HL-60 (cell line): Measurements from ENCODE around the gene EMILIN1.

Experiments used
- DNase-seq, 2 experiments: peaks; one replicate each; pipeline ENCODE4 v3.0.0-alpha.2; 2010 to 2020; ENCODE audit warnings: low read depth in 1 of 2, low spot score in 1 of 2
- H3K27ac ChIP-seq: fragments of 250-450 bp; sonication (Bioruptor Pico); replicated peaks from 2 replicates; pipeline ENCODE4 v1.5.1; 2020; ENCODE audit warnings: mild to moderate bottlenecking, moderate library complexity
- H3K27me3 ChIP-seq: fragments of 250-450 bp; sonication (Bioruptor Pico); 2 replicates; pipeline ENCODE4 v1.5.1; 2021; ENCODE audit warnings: mild to moderate bottlenecking, moderate library complexity; ENCODE audit not compliant: insufficient read depth, poor library complexity, severe bottlenecking
- H3K4me3 ChIP-seq: replicated peaks from 2 replicates; pipeline ENCODE4 v1.5.1; 2011; ENCODE audit warnings: mild to moderate bottlenecking, control low read depth, low read length; ENCODE audit not compliant: insufficient read depth
- GABPA ChIP-seq: IDR thresholded peaks from 2 replicates; pipeline ENCODE4 v1.6.1; 2012; ENCODE audit warnings: low read depth
- POLR2AphosphoS5 ChIP-seq: IDR thresholded peaks from 2 replicates; pipeline ENCODE4 v1.6.1; 2012; ENCODE audit warnings: low read depth
- SPI1 ChIP-seq: IDR thresholded peaks from 2 replicates; pipeline ENCODE4 v1.6.1; 2012; ENCODE audit warnings: low read depth, mild to moderate bottlenecking, borderline replicate concordance
- TF ChIP-seq, protein P1 (sequence below): IDR thresholded peaks from 2 replicates; pipeline ENCODE4 v1.6.1; 2012; ENCODE audit warnings: low read depth; ENCODE audit not compliant: insufficient replicate concordance
- TF ChIP-seq, protein P2 (sequence below): IDR thresholded peaks from one replicate; pipeline ENCODE4 v1.5.1; 2011; ENCODE audit warnings: low read length, control low read depth, inconsistent platforms; ENCODE audit not compliant: insufficient read depth

EMILIN1 gene

DNA sequence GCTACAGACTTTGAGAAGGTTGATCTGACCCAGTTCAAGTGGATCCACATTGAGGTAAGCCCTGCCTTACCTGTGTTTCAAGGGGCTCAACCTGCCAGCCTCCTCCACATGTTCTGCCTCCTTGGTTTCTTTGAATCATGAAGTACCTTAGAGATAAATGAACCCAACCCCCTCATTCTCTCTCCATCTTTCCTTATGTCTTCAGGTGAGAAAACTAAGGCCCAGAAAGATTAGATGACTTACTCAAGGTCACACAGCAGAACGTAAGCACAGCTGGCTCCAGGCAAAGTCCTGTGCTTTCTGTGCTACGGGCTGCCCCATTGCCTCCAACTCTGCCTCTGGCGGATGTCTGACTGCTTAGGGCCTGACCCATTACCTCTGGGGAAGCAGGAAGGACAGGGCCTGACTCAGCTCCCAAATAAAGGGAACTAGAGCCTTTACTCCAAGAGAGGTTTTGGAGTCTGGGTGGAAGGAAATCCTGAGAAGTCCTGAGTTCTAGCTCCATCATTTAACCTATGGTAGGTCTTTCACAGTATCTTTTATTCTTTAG is 18.4 kb downstream of the EMILIN1 start:
- TF ChIP-seq, protein P1, sequence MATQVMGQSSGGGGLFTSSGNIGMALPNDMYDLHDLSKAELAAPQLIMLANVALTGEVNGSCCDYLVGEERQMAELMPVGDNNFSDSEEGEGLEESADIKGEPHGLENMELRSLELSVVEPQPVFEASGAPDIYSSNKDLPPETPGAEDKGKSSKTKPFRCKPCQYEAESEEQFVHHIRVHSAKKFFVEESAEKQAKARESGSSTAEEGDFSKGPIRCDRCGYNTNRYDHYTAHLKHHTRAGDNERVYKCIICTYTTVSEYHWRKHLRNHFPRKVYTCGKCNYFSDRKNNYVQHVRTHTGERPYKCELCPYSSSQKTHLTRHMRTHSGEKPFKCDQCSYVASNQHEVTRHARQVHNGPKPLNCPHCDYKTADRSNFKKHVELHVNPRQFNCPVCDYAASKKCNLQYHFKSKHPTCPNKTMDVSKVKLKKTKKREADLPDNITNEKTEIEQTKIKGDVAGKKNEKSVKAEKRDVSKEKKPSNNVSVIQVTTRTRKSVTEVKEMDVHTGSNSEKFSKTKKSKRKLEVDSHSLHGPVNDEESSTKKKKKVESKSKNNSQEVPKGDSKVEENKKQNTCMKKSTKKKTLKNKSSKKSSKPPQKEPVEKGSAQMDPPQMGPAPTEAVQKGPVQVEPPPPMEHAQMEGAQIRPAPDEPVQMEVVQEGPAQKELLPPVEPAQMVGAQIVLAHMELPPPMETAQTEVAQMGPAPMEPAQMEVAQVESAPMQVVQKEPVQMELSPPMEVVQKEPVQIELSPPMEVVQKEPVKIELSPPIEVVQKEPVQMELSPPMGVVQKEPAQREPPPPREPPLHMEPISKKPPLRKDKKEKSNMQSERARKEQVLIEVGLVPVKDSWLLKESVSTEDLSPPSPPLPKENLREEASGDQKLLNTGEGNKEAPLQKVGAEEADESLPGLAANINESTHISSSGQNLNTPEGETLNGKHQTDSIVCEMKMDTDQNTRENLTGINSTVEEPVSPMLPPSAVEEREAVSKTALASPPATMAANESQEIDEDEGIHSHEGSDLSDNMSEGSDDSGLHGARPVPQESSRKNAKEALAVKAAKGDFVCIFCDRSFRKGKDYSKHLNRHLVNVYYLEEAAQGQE: no peak
- TF ChIP-seq SPI1 (no peak), GABPA (no peak), POLR2AphosphoS5 (no peak)
- TF ChIP-seq, protein P2, sequence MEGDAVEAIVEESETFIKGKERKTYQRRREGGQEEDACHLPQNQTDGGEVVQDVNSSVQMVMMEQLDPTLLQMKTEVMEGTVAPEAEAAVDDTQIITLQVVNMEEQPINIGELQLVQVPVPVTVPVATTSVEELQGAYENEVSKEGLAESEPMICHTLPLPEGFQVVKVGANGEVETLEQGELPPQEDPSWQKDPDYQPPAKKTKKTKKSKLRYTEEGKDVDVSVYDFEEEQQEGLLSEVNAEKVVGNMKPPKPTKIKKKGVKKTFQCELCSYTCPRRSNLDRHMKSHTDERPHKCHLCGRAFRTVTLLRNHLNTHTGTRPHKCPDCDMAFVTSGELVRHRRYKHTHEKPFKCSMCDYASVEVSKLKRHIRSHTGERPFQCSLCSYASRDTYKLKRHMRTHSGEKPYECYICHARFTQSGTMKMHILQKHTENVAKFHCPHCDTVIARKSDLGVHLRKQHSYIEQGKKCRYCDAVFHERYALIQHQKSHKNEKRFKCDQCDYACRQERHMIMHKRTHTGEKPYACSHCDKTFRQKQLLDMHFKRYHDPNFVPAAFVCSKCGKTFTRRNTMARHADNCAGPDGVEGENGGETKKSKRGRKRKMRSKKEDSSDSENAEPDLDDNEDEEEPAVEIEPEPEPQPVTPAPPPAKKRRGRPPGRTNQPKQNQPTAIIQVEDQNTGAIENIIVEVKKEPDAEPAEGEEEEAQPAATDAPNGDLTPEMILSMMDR: no peak
- H3K27me3 ChIP-seq: no peaks in the 10 kb centered on the region
- H3K27ac ChIP-seq: no peak overlapping the region; the same call in 1 of the 2 replicates
- no peak for DNase-seq
- no peak overlapping the region for H3K4me3 ChIP-seq

DNA sequence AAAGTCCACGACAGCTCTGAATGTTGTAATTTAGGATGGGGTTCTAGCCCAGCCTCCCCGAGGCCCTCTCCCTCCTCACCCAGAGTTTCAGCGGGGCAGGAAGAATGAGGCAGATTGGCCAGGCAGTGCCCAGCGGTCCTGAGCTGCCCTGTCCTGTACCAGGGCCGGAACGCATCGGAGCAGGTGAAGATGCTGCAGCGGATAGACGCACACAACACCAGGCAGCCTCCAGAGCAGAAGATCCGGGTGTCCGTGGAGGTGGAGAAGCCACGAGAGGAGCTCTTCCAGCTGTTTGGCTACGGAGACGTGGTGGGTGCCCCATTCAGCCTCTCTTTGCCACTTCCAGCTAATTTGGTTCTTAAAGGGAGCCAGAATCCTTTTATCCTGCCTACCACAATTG is 18.9 kb downstream of the EMILIN1 start:
- TF ChIP-seq, protein P2: no peak
- TF ChIP-seq GABPA (no peak), SPI1 (no peak), POLR2AphosphoS5 (no peak)
- TF ChIP-seq, protein P1: no peak
- Histone ChIP-seq H3K27me3 (no peaks in the 10 kb centered on the region), H3K4me3 (no peak overlapping the region), H3K27ac (no peak overlapping the region)
- DNase-seq: no peak

DNA sequence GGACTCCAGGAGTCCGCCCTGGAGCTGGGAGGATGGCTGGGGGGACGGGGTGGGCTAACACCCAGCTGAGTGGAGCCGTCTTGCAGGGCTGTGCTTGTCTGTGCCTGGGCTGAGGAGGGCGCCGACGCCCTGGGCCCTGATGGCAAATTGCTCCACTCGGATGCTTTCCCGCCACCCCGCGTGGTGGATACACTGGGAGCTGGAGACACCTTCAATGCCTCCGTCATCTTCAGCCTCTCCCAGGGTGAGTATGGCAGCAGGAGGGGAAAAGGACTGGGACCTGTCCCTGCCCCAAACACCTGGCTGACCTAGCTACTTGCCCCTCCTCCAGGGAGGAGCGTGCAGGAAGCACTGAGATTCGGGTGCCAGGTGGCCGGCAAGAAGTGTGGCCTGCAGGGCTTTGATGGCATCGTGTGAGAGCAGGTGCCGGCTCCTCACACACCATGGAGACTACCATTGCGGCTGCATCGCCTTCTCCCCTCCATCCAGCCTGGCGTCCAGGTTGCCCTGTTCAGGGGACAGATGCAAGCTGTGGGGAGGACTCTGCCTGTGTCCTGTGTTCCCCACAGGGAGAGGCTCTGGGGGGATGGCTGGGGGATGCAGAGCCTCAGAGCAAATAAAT is 21.0 kb downstream of the EMILIN1 start:
- Histone ChIP-seq H3K27me3 (no peaks in the 10 kb centered on the region), H3K27ac (no peak overlapping the region), H3K4me3 (no peak overlapping the region)
- TF ChIP-seq POLR2AphosphoS5 (no peak), GABPA (no peak), SPI1 (no peak)
- TF ChIP-seq, protein P2: no peak
- TF ChIP-seq, protein P1: no peak
- no peak for DNase-seq
